BJ (cell line): Measurements from ENCODE around the gene REM1. TPM values are rescaled to one million over a fixed set of nuclear protein-coding genes. Genes with fewer than 3 reads are reported as not detected.
"Not testable (repeated sequence)": the region's sequence is repeated elsewhere in the genome, so short reads cannot be mapped to it uniquely, and the experiment has no call there.

Experiments used
- CTCF ChIA-PET: fragments of 350-600 bp; formaldehyde crosslinking; extraction: SDS; loops from one replicate; lab custom pipeline; 2021; ENCODE audit warnings: antibody characterized with exemption, inconsistent platforms; lab: Yijun Ruan, JAX
- POLR2A ChIA-PET: fragments of 300-600 bp; sonication (Branson Sonifier 250); formaldehyde crosslinking; extraction: SDS; loops from one replicate; lab custom pipeline; 2021; ENCODE audit warnings: antibody characterized with exemption; lab: Charles Lee
- DNase-seq: peaks from one replicate; pipeline ENCODE4 v3.0.0-alpha.2; 2011; ENCODE audit warnings: low read depth
- H3K27me3 ChIP-seq: 2 replicates; pipeline ENCODE4 v1.6.0; 2011; ENCODE audit warnings: low read length; ENCODE audit not compliant: control insufficient read depth, insufficient read depth
- H3K36me3 ChIP-seq: 2 replicates; pipeline ENCODE4 v1.5.1; 2011; ENCODE audit warnings: low read length; ENCODE audit not compliant: control insufficient read depth, insufficient read depth
- H3K4me3 ChIP-seq: 2 replicates; pipeline ENCODE4 v1.5.1; 2011; ENCODE audit warnings: low read depth, mild to moderate bottlenecking, control low read depth, low read length
- CTCF ChIP-seq: IDR thresholded peaks from 2 replicates; pipeline ENCODE4 v1.5.1; 2011; ENCODE audit warnings: low read depth, mild to moderate bottlenecking, control low read depth, inconsistent platforms, low read length, moderate library complexity; ENCODE audit not compliant: insufficient read depth
- polyA plus RNA-seq: library from polyadenylated mRNA; depleted of rRNA; stranded (reverse); fragments of >200 nt; gene quantifications from 2 replicates; pipeline ENCODE4 v1.2.3, GENCODE V29; 2011

Gene REM1
- polyA plus RNA-seq, 1 experiment = not detected

- no peak for DNase-seq
- no peaks in the 10 kb centered on the region for H3K36me3 ChIP-seq
- no peaks in the 10 kb centered on the region for H3K27me3 ChIP-seq
- ChIA-PET CTCF (interaction anchor here (0.9 to 2.5 kb wide), 2 partner anchors 42 to 48 kb away, joined by 3 to 12 read pairs; no protein-coding TSS in a partner anchor), POLR2A (no interaction called here)
- H3K4me3 ChIP-seq = no peak overlapping the region
- no peak for TF ChIP-seq CTCF
Measured at GRCh38 chr20:31454361-31454760, 20.7 kb upstream of the REM1 start.

- H3K4me3 ChIP-seq, DNase-seq, POLR2A ChIA-PET, CTCF ChIA-PET, H3K36me3 ChIP-seq: not testable (repeated sequence)
- peaks cover 16% of the 10 kb centered on the region for H3K27me3 ChIP-seq
Measured at GRCh38 chr20:31470946-31471345, 4.1 kb upstream of the REM1 start.

- no peak for TF ChIP-seq CTCF
- POLR2A ChIA-PET = no interaction called here
- Histone ChIP-seq H3K36me3 (no peaks in the 10 kb centered on the region), H3K4me3 (no peak overlapping the region), H3K27me3 (peaks cover 20% of the 10 kb centered on the region)
- CTCF ChIA-PET = interaction anchor here (1.2 to 5.6 kb wide), 4 partner anchors 10 to 30 kb away, joined by 4 to 37 read pairs (median 14); no protein-coding TSS in a partner anchor
- no peak for DNase-seq
Measured at GRCh38 chr20:31472395-31473330, 2.4 kb upstream of the REM1 start.

GRCh38 chr20:31473331-31474096, 1.6 kb upstream of the REM1 start:
- Histone ChIP-seq H3K4me3 (no peak overlapping the region), H3K36me3 (no peaks in the 10 kb centered on the region), H3K27me3 (peaks cover 20% of the 10 kb centered on the region)
- DNase-seq = no peak
- no peak for TF ChIP-seq CTCF
- CTCF ChIA-PET = interaction anchor here (0.6 to 5.6 kb wide), 5 partner anchors 9 to 30 kb away, joined by 4 to 37 read pairs (median 6); no protein-coding TSS in a partner anchor
- POLR2A ChIA-PET = no interaction called here

- ChIA-PET POLR2A (no interaction called here), CTCF (interaction anchor here (0.6 to 5.6 kb wide), 4 partner anchors 14 to 31 kb away, joined by 4 to 37 read pairs (median 15); no protein-coding TSS in a partner anchor)
- Histone ChIP-seq H3K4me3 (no peak overlapping the region), H3K27me3 (peaks cover 22% of the 10 kb centered on the region), H3K36me3 (no peaks in the 10 kb centered on the region)
- TF ChIP-seq CTCF = no peak
- no peak for DNase-seq
Measured at GRCh38 chr20:31474097-31474436, 1.0 kb upstream of the REM1 start.
